ENCODE results near the gene RAD51B. TPM values are rescaled to one million over a fixed set of nuclear protein-coding genes. Genes with fewer than 3 reads are reported as not detected.
"Not testable (repeated sequence)": the region's sequence is repeated elsewhere in the genome, so short reads cannot be mapped to it uniquely, and the experiment has no call there.

RAD51B gene
- polyA plus RNA-seq (2012; ENCODE audit: insufficient read depth, insufficient read length) = 24.7 TPM

DNA sequence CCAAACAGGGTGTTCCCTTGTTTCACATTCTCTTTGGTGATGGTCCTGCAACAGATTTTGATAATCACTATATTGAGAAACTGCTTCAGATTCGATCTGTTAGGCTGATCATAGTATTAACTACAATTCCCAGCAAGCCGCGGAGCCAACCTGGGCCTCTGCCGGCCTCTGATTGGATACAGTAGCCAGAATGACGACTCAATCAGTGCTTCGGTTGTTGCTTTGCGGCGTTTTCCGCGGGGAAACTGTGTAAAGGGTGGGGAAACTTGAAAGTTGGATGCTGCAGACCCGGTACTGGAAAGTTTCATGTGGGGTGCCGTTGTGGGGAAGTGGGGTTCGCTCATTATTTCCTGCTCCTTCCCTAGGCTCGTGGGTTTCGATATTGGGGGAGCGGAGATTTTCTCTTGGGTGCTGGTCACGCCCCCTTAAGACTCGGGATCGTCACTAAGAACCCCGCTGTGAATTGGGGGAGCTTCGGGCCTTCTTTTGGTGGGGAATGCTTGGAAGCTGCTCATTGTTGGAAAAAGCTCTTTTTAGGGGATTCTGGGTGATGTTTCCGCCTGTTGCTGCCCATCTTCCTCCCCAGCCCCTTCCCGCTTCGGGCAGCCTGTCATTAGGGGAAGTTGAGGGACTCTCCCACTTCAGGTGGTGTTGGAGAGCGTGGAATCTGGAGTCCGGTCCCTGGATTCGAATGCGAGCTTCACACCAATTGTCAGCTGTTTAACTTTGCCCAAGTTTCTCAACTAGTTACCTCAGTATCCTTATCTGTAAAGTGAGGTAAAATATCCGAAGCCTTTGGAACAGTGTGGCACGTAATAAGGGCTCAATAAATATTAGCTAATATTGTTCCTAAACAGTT is at the start of gene RAD51B:
Gene RAD51B (plus strand): TSS at position 217 of the 859 bp plus-strand sequence.
- peak; percentile 86 for DNase-seq (ENCODE audit: low read depth, low spot score)

DNA sequence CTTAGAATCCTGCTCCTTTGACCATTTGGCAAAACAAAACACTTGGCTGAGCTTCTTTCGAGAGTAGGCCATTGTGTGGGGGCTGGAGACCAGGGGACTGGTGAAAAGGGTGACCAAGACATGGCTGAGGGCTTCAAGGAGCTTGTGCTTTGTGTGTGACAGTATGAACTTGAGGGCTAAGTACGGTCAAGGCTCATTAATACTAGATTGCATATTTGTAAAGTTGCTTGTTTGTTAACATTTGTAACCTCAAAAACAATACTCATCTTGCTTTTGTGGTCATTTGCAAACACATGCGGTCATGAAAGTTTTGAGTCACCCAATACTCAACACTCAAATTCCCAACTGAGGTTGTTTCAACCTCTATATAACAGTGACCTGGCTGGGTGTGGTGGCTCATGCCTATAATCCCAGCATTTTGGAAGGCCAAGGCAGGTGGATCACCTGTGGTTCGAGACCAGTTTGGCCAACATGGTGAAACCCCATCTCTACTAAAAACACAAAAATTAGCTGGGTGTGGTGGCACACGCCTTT is 45.7 kb upstream of the RAD51B start:
- H3K4me3 ChIP-seq (ENCODE audit: low read length) = no peak overlapping the region
- DNase-seq (ENCODE audit: low read depth, low spot score) = no peak

More for the DNA sequence above, at the start of gene RAD51B:
- H3K4me3 ChIP-seq (ENCODE audit: low read length) = peak within 1 kb of the TSS; percentile 66

DNA sequence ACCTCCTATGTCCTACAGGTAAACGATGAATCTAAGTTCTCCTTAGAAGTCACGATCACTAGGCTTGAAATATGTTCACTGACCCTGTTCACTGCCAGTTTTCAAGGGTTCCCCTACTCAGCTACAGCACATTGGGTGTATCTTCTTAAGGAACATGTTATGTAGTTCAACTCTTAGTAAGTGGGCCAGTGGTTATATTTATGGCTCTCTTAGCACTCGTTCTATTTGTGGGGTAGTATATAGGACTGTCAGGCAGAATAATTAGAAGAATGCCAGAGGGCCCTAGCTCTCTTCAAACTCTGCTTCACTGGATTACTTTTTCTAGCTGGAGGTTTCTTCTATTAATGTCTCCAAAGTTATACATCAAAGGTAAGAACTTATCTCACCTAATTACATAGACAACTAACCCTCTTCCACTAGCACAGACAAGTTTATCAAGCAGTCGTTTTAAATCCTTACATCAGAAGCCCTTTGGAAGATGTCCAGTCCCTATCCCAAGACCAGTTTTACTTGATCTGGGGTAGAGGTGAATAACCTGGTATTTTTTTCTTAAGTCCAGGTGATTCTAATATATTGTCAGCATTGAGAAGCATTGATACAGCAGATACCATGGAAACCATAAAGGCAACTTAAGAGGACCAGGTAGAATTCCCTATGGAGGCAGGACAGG is 42.8 kb upstream of the RAD51B start:
- no peak for DNase-seq (ENCODE audit: low read depth, low spot score)
- no peak overlapping the region for H3K4me3 ChIP-seq (ENCODE audit: low read length)

DNA sequence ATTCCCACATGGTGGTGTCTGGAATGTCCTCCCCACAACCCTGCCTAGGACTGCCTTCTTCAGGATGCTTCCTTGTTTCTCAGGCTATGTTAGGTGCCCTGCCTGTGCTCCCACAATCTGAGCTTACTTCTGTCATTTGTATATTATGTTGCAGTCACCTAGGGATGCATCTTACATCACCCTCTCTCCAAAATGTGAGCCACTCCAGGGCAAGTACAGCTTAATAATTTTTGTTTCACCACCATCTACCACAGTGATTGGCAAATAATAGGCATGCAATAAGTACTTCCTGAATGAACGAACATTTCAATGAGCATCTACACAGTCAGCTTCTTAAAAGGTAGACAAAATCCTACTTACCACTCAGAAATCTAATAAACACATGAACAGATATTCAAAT is 40.8 kb upstream of the RAD51B start:
- no peak overlapping the region for H3K4me3 ChIP-seq (ENCODE audit: low read length)
- no peak for DNase-seq (ENCODE audit: low read depth, low spot score)

DNA sequence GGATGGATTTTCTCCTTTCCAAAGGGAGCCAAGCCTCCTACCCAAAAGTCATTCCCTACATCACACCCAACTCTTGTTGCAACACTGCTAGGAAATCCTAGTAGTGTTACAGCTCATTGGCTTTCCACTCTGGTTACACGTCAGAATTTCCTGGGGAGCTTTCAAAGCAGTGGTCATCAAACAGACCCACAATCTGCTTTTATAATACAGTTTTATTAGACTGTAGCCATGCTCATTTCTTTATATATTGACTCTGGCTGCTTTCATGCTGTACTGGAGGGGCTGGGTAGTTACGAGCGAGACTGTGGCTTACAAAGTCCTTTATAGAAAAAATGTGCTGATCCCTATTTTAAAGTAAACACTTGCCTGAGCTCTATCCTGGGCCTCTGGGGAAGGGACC is 37.5 kb upstream of the RAD51B start:
- DNase-seq (ENCODE audit: low read depth, low spot score) = no peak
- no peak overlapping the region for H3K4me3 ChIP-seq (ENCODE audit: low read length)

DNA sequence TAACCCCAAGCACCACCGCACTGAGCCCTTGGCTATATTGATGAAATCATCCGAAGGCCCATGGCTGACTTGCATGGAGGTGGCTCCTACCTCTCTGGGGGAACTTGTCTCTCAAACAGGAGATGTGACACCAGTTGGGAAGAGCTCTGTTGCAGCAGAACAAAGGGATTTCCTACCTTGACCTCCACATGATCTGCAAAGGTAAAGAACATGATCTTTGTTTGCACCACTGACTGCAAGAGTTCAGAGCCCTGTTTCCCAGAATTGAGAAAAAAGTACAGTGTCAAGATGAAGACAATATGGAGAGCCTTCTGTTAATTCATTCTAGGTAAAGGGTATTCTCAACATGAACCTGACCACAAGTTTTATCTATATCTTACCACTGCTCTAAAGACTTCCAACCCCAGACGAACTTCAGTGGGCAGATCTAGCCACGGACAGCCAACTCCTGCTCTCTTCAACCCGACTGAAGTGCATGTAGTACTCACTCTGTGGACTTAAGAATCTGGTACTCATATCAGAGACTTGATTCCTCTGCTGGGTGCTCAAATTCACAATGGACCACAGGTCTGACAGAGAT is 35.2 kb upstream of the RAD51B start:
- no peak for DNase-seq (ENCODE audit: low read depth, low spot score)
- no peak overlapping the region for H3K4me3 ChIP-seq (ENCODE audit: low read length)

DNA sequence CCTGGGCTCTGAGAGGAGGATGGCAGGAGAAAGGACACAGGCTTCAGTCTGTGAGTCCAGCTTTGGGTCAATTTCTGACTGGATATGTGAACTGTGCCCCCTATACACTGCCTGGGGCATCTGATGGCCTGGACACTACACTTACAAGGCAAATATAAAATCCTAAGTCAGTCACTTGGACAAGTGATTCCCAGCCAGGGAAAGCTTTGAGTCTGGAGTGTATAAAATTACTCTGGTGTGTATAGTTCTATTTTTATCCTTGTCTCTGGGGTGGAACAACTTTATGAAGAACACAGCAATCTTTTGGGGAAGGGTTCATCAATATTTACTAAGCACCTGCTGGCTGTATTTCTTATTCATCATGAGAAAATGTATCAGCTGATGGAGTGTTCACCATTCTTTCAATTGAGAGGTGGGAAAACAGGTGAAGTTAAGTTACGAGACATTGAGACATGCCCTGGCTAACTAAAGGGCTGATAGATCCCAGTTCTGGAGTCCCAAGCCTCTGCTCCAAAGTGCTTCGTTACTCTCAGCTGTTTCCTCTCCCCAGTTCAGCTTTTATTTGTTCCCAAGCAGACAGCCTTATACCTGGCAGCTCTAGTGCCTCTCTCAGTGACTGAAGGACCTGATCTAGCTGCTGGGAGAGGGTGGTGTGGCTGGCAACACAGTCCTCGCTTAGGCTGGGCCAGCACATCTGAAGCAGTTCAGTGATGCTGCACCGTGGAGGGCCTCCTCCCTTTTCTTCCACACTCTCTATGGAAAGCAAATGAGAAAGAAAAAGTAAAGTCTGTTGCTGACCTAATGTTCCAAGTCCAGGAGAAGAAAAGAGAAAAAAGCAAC is 34.1 kb upstream of the RAD51B start:
- no peak overlapping the region for H3K4me3 ChIP-seq (ENCODE audit: low read length)
- DNase-seq (ENCODE audit: low read depth, low spot score) = no peak

DNA sequence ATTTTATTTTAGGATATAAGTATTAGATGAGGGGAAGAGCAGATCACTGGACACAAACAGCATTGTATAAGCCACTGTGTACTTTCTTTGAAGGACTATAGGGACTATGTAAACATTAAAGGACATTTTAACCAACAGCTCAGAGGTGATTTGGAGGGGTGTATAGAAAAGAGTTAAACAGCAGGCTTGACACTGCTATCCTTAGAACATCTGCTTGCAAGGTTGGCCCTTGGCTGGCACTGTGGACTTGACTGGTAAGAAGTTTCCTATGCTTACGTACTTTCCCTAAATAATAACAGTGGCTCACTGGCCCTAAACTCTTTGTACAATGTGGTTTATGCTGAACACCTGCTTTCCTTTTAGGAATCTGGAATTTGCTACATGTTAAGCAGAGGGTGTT is 31.9 kb upstream of the RAD51B start:
- no peak overlapping the region for H3K4me3 ChIP-seq (ENCODE audit: low read length)
- no peak for DNase-seq (ENCODE audit: low read depth, low spot score)

DNA sequence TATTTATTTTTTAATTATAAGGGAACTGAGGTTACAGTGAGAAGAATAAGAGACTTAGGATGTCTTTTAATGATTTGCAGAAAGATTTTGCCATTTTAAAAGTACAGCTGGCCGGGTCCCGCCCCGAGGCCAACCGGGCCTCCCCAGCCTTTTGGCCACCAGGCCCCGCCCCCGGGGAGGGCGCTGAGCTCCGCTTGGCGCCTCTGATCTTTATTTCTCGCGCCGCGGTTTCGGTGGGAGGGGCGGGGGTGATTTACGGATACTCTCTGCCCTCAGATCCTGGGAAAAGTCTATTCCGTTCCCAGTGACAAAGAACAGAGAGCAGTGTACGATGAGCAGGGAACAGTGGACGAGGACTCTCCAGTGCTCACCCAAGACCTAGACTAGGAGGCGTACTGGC is 20.8 kb upstream of the RAD51B start:
- DNase-seq (ENCODE audit: low read depth, low spot score) = no peak
- H3K4me3 ChIP-seq (ENCODE audit: low read length) = no peak overlapping the region

DNA sequence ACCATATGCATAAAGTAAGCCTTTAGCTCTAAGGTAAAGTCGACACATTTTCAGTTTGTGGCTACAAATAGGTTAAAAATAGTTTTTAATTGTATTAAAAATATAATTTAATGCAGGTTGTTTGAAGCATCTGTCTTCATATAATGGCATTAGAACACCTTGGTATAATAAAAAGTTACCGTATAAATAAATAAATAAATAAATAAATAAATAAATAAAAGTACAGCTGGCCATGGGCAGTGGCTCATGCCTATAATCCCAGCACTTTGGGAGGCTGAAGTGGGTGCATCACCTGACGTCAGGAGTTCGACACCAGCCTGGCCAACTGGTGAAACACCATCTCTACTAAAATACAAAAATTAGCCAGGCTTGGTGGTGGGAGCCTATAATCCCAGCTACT is 18.8 kb upstream of the RAD51B start:
- H3K4me3 ChIP-seq (ENCODE audit: low read length) = no peak overlapping the region
- no peak for DNase-seq (ENCODE audit: low read depth, low spot score)

DNA sequence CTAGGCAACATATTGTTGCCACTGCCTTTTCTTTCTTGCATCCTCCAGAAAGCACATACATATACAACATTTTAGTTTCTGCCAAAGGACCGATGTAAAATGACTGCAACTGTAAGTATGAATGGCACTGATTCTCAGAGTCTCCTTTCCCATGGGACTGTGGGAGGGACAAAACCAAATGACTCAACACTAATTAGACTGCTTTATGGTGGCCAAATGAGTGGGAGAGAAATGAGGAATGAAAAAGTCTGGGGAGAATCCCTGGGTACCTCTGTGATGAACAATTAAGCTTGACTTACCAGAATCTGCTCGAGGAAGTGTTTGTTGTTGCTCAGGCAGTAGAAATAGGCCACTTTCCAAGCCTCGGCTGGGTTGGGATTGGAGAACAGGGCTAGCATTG is 13.3 kb upstream of the RAD51B start:
- H3K4me3 ChIP-seq (ENCODE audit: low read length) = no peak overlapping the region
- DNase-seq (ENCODE audit: low read depth, low spot score) = no peak

DNA sequence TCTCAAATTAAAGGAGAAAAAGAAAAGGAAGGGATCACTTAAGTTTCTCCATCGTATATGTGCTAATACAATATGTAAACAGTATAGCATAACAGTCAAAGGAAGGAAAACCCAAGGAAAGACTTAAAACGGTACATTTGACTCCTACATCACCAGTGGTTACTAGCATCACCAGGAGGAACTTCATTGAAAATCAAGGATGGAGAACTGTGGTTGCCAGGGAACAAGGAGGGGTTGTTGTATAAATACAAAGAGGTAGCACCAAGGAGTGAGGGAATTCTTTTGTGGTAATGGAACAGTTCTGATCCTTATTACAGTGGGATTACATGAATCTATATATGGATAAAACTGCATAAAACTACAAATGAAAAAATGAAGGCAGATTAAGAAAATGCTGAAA is 4.8 kb upstream of the RAD51B start:
- no peak for DNase-seq (ENCODE audit: low read depth, low spot score)
- no peak overlapping the region for H3K4me3 ChIP-seq (ENCODE audit: low read length)

DNA sequence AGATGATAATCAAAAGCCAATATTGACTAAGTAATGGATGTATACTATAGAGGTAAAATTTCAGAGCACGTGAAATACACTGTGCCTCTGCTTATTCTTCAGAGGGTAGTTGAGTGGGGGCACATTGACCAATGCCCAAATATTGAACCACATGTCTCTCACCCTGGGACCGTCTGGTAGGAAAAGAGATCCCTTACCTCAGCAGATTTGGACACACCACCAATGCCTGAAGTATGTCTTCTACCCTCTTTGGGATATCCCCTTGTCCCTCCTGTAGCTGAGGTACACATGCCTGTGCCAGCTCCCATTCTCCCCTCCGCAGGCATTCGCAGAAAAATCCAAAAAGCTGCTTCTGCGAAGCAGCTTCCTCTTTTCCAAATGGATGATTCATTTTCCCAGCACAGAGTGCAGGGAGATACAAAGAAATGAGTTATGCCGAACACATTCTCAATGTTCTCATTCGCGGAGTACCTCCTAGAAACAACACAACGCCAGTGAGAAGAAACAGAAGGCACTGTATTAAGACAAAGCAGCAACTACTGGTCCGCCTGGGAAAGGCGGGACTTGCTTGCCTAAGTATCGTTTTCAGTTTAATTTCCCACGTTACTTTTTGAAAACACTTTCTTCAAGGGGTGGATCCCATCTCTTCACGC is 3.9 kb upstream of the RAD51B start:
- no peak for DNase-seq (ENCODE audit: low read depth, low spot score)
- H3K4me3 ChIP-seq (ENCODE audit: low read length) = peak overlapping the region; percentile 95

DNA sequence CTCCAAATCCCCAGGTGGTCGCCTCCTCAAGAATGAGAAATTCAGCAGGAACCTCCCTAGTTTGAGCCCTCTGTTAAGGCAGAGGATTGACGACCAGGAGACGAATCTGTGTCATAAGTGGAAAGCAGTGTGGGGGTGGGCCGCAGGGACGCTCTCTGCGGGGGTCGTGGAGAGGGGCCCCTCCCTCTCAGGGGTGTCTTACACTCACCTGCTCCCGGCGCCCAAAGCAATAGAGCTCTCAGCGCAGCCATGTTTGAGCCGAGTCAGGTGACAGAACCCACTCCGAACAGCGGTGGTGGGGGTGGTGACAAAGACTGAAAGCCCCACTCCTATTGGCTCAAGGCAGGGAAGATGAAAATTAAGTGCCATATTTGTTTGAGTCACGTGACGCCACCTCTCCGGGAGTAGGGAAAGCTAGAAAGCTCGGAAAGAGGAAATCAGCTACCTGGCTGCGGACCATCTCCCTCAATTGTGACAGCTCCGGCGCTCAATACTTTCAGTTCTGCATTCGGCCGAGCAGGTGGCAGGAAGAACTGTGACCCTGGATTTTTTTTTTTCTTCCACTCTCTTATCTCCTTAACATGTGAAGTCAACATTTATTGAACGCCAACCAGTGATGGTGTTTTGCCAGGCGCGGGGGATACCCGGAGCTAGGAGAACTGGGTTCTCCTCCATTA is 3.1 kb upstream of the RAD51B start, which contains the start of gene ZFYVE26:
Gene ZFYVE26 (minus strand): TSS at position 265 of the 677 bp plus-strand sequence. CDS start 627 bp downstream, outside the sequence.
- peak within 1 kb of the TSS; percentile 95 for H3K4me3 ChIP-seq (ENCODE audit: low read length)
- peak; percentile 94 for DNase-seq (ENCODE audit: low read depth, low spot score)

DNA sequence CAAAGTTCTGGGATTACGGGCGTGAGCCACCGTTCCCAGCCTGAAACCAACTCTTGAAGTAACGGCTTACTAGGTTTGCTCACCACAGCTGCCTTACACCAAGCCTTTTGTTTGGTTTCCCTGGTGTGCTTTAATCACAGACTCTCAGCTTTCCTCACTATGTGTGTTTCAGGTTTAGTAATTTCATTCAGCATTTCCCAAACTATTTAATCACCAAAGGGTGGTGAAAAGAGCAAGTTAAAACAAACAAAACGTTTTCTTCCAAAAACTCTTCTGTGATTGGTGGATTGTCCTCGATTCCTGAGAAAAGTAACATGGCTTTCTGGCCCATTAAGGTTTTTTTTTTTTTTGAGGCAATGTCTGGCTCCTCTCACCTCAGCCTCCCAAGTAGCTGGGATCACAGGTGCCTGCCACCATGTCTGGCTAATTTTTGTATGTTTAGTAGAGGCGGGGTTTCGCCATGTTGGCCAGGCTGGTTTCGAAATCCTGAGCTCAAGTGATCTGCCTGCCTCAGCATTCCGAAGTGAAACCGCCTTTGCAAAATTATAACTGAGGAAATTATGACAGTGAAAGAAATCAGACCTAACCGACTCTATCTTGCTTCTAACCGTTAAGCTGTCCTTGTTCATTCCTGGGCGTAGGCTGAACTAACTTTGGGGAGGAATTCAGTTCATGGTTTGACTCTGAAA is 1.7 kb upstream of the RAD51B start:
- no peak for DNase-seq (ENCODE audit: low read depth, low spot score)
- no peak overlapping the region for H3K4me3 ChIP-seq (ENCODE audit: low read length)

DNA sequence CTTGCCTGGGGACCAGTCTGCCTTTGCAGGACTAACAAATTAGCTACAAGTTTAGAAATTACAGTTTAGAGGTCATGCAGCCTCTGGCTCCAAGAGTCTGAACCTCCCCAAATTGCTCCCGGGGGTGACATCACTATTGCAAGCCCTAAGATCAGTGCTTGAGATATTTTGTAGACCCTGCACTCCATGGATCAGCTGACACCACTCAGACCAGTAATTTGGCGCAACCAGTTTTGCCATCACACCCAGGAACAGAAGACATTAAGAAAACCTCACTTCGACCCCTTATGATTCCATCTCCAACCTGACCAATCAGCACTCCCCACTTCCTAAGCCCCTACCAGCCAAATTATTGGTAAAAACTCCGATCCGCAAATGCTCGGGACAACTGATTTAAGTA is 1.1 kb upstream of the RAD51B start:
- H3K4me3 ChIP-seq (ENCODE audit: low read length); DNase-seq (ENCODE audit: low read depth, low spot score): not testable (repeated sequence)

DNA sequence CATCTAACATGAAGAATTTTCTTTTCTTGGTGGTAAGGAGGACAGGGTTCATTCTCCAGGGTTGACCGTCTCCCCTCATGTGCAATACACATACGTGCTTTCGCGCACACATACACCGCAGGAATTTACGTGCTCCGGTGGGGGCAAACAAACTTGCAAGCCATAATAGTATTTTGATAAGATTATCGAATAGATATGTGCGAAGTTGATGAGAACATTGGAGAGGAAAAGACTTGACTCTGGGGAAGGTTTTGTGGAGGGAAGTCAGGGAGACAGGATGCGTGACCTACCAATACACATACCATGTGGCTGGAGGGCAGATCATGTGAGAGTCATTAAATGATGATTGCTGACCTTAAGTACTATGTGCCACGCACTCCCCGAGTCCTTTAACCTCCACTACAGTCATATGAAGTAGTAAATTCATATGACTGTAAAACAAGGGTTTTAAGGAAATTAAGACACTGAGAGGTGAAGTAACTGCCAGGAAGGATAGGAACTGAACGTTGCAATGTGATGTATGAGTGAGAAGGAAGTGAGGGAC is 921 bp downstream of the RAD51B start:
- DNase-seq (ENCODE audit: low read depth, low spot score) = no peak
- peak overlapping the region; percentile 66 for H3K4me3 ChIP-seq (ENCODE audit: low read length)

Data from Jurkat, Clone E6-1 (cell line).